ENCODE data around the gene CDK18.

- TF ChIP-seq, protein P1, sequence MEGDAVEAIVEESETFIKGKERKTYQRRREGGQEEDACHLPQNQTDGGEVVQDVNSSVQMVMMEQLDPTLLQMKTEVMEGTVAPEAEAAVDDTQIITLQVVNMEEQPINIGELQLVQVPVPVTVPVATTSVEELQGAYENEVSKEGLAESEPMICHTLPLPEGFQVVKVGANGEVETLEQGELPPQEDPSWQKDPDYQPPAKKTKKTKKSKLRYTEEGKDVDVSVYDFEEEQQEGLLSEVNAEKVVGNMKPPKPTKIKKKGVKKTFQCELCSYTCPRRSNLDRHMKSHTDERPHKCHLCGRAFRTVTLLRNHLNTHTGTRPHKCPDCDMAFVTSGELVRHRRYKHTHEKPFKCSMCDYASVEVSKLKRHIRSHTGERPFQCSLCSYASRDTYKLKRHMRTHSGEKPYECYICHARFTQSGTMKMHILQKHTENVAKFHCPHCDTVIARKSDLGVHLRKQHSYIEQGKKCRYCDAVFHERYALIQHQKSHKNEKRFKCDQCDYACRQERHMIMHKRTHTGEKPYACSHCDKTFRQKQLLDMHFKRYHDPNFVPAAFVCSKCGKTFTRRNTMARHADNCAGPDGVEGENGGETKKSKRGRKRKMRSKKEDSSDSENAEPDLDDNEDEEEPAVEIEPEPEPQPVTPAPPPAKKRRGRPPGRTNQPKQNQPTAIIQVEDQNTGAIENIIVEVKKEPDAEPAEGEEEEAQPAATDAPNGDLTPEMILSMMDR (IDR thresholded peaks at IDR 0.05; ENCODE audit: poor library complexity, severe bottlenecking) = no peak
- no peak for TF ChIP-seq RAD21 (conservative IDR thresholded peaks at IDR 0.05)
- no peak for TF ChIP-seq EZH2 (IDR thresholded peaks at IDR 0.05; ENCODE audit: borderline replicate concordance, insufficient read depth, low read length, poor library complexity, severe bottlenecking)
- TF ChIP-seq EP300 (conservative IDR thresholded peaks at IDR 0.05; ENCODE audit: poor library complexity, severe bottlenecking) = no peak
These were observed 33.9 kb downstream of the CDK18 start for GRCh38 chr1:205538235-205538840.

Data from neural cell (in vitro differentiated cells).